NT2/D1 (cell line): ENCODE results near the gene PLXNC1.

Experiments used
- DNase-seq: peaks from one replicate; pipeline ENCODE4 v3.0.0-alpha.2; 2011; ENCODE audit warnings: low read depth, low spot score
- H3K27me3 ChIP-seq: 2 replicates; pipeline ENCODE4 v1.6.0; 2011; ENCODE audit warnings: mild to moderate bottlenecking; ENCODE audit not compliant: insufficient read length, insufficient read depth
- H3K36me3 ChIP-seq: 2 replicates; pipeline ENCODE4 v1.6.1; 2011; ENCODE audit warnings: mild to moderate bottlenecking, low read length, mixed read lengths; ENCODE audit not compliant: insufficient read depth, insufficient read length
- H3K4me1 ChIP-seq: 2 replicates; pipeline ENCODE4 v1.5.1; 2011; ENCODE audit not compliant: insufficient read depth, insufficient read length
- H3K4me3 ChIP-seq: 2 replicates; pipeline ENCODE4 v1.5.1; 2011; ENCODE audit warnings: low read depth; ENCODE audit not compliant: insufficient read length
- H3K9ac ChIP-seq: 2 replicates; pipeline ENCODE4 v1.6.0; 2011; ENCODE audit warnings: low read depth; ENCODE audit not compliant: insufficient read length
- H3K9me3 ChIP-seq: 2 replicates; pipeline ENCODE4 v1.5.1; 2011; ENCODE audit warnings: mild to moderate bottlenecking, low read length; ENCODE audit not compliant: insufficient read depth
- SUZ12 ChIP-seq: IDR thresholded peaks from 2 replicates; pipeline ENCODE4 v1.6.1; 2011; ENCODE audit not compliant: insufficient read length, insufficient read depth; ENCODE audit errors: extremely low read depth
- YY1 ChIP-seq: IDR thresholded peaks from 2 replicates; pipeline ENCODE4 v1.6.1; 2011; ENCODE audit not compliant: insufficient read length, insufficient read depth
- ZNF274 ChIP-seq: IDR thresholded peaks from 2 replicates; pipeline ENCODE4 v1.6.1; 2011; ENCODE audit warnings: mild to moderate bottlenecking, low read depth, low read length

PLXNC1 gene

DNA sequence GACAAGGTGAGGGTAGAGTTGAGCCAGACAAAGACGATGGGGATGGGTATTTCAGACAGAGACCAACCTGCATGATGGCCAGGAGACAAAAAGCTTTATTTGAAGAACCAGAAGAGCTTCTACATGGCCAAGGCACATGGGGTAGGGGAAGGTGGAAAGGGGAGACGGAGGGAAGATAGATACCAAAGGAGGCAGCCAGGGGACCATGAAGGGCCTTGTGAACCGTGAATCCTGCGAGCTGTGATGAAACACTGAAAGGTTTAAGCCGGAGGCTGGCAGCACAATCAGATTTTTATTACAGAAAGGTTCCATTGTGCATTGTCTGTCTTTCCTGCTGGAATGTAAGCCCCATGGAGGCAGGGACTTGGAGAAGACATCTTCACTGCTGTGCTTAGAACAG is 72.4 kb downstream of the PLXNC1 start:
- no peak for DNase-seq
- H3K36me3 ChIP-seq, result peaks cover 13% of the 10 kb centered on the region
- H3K4me1 ChIP-seq, result no peaks in the 10 kb centered on the region
- no peaks in the 10 kb centered on the region for H3K9me3 ChIP-seq
- no peak overlapping the region for H3K4me3 ChIP-seq
- H3K27me3 ChIP-seq, result no peaks in the 10 kb centered on the region
- TF ChIP-seq YY1, result no peak
- no peak for TF ChIP-seq ZNF274
- H3K9ac ChIP-seq, result no peak overlapping the region

DNA sequence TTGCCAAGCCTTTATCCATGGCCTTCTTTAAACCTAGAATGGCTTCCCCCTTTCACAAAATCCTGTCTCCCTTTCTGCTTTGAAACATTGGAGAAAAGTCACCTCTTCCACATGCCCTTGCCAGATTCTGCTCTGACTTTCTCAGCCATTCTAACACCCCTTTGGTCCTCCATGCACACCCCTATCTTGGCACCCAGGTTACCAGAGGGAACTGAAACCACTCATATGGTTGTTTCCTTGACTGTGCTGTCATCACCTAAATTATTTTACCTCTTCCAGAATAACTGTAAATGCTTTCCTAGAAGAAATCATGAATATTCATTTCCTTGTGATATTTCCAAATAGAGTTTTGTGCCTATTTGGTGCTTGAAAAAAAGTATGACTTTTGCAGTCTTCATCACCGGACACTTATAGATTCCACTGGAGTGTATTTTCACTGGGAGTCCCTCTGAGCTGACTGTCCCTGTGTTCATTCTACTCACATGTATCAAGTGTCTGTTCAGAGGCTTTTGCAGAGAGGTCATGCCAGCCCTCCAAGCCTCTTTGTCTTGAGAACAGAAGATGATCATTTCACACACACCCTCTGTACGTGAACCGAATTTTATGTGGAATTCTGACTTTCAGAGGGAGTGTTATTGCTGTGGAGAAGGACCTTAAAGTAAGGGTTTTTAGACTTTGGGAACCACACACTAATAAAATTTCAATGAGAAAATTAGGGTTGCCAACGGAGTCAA is 74.1 kb downstream of the PLXNC1 start:
- Histone ChIP-seq H3K9me3 (no peaks in the 10 kb centered on the region), H3K4me1 (no peaks in the 10 kb centered on the region), H3K9ac (no peak overlapping the region), H3K36me3 (peaks cover 13% of the 10 kb centered on the region), H3K4me3 (no peak overlapping the region), H3K27me3 (no peaks in the 10 kb centered on the region)
- DNase-seq, result no peak
- TF ChIP-seq YY1, result no peak
- TF ChIP-seq ZNF274, result no peak
- no peak for TF ChIP-seq SUZ12

DNA sequence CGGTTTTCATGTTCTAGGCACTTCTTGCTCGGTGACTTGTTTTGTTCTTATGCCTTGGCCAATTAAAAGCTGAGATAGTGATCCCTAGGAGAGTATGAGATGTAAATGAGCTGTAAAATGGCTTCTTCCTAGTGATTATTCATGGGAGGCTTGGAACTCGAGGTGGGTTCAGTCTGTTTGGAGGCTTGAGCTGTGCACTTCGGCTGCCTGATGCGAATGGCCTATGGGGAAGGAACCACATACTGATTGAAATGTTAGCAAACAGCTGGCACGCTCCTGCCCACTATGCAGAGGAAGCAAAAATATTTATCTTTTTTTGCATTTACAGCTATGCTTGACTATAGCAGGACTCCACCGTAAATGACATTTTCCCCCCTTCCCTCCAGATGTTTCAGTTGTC is 75.5 kb downstream of the PLXNC1 start:
- no peaks in the 10 kb centered on the region for H3K9me3 ChIP-seq
- no peaks in the 10 kb centered on the region for H3K27me3 ChIP-seq
- H3K4me1 ChIP-seq, result no peaks in the 10 kb centered on the region
- H3K4me3 ChIP-seq, result no peak overlapping the region
- TF ChIP-seq SUZ12, result no peak
- no peak for TF ChIP-seq ZNF274
- no peak for TF ChIP-seq YY1
- DNase-seq, result no peak
- H3K36me3 ChIP-seq, result peaks cover 16% of the 10 kb centered on the region
- H3K9ac ChIP-seq, result no peak overlapping the region

DNA sequence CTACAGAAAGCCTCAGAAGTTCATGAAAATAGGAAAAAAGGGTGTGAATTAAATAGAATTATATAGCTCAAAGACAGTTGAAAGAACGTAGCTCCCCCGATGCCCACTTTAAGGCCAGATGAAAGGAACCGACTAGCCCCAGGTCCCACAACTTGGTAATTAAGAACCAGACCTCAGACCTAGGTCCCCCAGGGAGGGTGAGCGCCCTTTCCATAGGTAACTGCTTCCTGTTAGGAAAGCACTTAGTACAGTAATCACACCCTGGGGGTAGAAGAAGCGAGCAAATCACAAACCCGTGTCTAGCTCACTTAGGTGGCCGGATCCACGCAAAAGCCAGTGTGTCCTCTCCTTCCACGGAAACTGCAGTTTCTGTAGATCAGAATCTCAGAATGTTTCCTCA is 77.1 kb downstream of the PLXNC1 start:
- peaks cover 12% of the 10 kb centered on the region for H3K36me3 ChIP-seq
- no peak for TF ChIP-seq ZNF274
- TF ChIP-seq SUZ12, result no peak
- TF ChIP-seq YY1, result no peak

DNA sequence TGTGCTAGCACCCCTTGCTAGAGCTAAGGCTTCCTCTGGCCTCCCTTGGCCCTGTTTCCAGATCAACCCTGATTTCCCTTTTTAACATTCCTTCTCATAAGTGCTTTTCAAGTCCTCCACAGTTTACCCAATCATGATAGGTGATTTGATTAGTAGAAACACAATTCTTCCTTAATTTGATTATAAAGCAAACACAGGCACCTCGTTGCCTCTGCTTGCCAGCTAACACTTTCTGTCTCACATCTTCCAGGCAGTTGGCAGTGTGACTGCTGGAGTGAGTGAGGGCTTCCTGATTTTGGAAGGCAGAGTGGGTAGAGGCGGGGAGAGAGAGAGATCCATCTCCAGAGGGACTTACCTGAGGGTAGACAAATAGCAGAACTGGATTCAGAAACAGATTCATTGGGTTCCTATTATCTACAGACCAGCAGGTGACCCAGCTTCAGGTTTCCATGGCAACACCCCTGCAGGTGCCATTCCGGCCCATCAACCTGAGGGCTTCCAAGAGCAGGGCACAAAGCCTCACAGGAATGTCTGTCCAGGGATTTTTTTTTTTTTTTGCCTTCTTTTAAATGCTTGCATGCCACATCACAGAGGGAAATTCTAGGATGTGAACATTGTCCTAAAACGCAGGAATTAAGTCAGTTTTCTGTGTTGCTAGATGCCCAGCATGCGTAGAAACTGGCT is 77.7 kb downstream of the PLXNC1 start:
- TF ChIP-seq YY1 (no peak), ZNF274 (no peak), SUZ12 (no peak)
- Histone ChIP-seq H3K4me3 (no peak overlapping the region), H3K9me3 (no peaks in the 10 kb centered on the region), H3K36me3 (peaks cover 12% of the 10 kb centered on the region), H3K9ac (no peak overlapping the region), H3K4me1 (no peaks in the 10 kb centered on the region), H3K27me3 (no peaks in the 10 kb centered on the region)
- DNase-seq, result peak; percentile 28

More for the DNA sequence above, 77.1 kb downstream of the PLXNC1 start:
- Histone ChIP-seq H3K4me1 (no peaks in the 10 kb centered on the region), H3K9ac (no peak overlapping the region), H3K9me3 (no peaks in the 10 kb centered on the region), H3K4me3 (no peak overlapping the region), H3K27me3 (no peaks in the 10 kb centered on the region)
- DNase-seq, result no peak

DNA sequence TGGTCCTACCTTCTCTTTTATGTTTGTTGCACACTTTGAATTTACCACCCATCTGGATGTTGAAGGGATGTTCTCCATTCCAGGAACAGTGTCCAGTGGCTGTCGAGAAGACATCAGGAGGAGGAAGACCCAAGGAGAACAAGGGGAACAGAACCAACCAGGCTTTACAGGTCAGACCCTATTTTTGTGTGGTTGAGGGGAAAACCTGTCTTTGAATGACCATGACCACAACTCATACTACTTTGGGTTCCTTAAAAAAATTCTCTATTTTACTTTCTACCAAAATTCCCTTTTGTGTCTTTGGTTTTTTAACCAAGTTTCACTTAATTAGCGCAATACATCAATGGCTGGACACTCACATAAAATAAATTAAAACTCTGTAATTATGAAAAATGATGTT is 78.7 kb downstream of the PLXNC1 start:
- H3K27me3 ChIP-seq, result no peaks in the 10 kb centered on the region
- no peak overlapping the region for H3K9ac ChIP-seq
- DNase-seq, result no peak
- peaks cover 12% of the 10 kb centered on the region for H3K36me3 ChIP-seq
- TF ChIP-seq SUZ12 (no peak), ZNF274 (no peak), YY1 (no peak)
- no peaks in the 10 kb centered on the region for H3K4me1 ChIP-seq
- H3K9me3 ChIP-seq, result no peaks in the 10 kb centered on the region
- no peak overlapping the region for H3K4me3 ChIP-seq

DNA sequence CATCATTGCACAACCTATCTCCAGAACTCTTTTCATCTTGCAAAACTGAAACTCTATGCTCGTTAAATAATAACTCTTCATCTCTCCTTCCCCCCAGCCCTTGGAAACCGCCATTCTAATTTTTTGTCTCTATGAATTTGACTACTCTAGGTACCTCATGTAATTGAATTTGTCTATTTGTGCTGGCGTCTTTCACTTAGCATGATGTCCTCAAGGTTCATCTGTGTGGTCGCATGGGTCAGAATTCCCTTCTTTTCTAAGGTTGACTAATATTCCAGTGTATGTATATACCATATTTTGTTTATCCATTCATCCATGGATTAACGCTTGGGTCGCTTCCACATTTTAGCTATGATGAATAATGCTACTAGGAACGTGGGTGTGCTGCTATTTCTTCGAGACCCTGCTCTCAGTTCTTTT is 80.1 kb downstream of the PLXNC1 start:
- TF ChIP-seq YY1 (no peak), ZNF274 (no peak), SUZ12 (no peak)

DNA sequence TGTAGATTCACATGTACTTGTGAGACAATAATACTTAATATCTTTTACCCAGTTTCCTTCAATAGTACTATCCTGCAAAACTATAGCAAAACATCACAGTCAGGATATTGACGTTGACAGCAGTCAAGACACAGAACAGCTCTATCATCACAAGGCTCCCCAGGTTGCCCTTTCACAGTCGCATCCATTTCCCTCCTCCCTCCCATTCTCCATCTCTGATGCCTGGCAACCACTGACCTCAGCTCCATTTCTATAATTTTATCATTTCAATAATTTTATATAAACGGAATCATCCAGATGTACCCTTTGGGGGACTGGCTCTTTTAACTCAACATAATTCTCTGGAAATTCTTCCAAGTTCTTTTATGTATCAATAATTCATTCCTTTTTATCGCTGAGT is 81.5 kb downstream of the PLXNC1 start:
- DNase-seq, result no peak
- Histone ChIP-seq H3K36me3 (peaks cover 3% of the 10 kb centered on the region), H3K4me3 (no peak overlapping the region), H3K9ac (no peak overlapping the region), H3K27me3 (no peaks in the 10 kb centered on the region), H3K9me3 (no peaks in the 10 kb centered on the region), H3K4me1 (no peaks in the 10 kb centered on the region)
- TF ChIP-seq YY1 (no peak), ZNF274 (no peak), SUZ12 (no peak)

More for the DNA sequence above, 80.1 kb downstream of the PLXNC1 start:
- Histone ChIP-seq H3K9me3 (no peaks in the 10 kb centered on the region), H3K36me3 (peaks cover 12% of the 10 kb centered on the region), H3K4me3 (no peak overlapping the region), H3K4me1 (no peaks in the 10 kb centered on the region), H3K9ac (no peak overlapping the region), H3K27me3 (no peaks in the 10 kb centered on the region)
- no peak for DNase-seq
